NCI-H2107 (cell line): ENCODE measurements around the gene TLDC2.

Source experiments
- DNase-seq: peaks from one replicate; lab custom pipeline; 2025; lab: John Stamatoyannopoulos, UW

Gene TLDC2

GRCh38 chr20:36849333-36850065 is 26.4 kb upstream of the TLDC2 start:
- no peak for DNase-seq

GRCh38 chr20:36850759-36851158 is 25.2 kb upstream of the TLDC2 start:
- DNase-seq: no peak

GRCh38 chr20:36851490-36851889 is 24.4 kb upstream of the TLDC2 start:
- no peak for DNase-seq

GRCh38 chr20:36852187-36852586 is 23.8 kb upstream of the TLDC2 start:
- DNase-seq: no peak

DNA sequence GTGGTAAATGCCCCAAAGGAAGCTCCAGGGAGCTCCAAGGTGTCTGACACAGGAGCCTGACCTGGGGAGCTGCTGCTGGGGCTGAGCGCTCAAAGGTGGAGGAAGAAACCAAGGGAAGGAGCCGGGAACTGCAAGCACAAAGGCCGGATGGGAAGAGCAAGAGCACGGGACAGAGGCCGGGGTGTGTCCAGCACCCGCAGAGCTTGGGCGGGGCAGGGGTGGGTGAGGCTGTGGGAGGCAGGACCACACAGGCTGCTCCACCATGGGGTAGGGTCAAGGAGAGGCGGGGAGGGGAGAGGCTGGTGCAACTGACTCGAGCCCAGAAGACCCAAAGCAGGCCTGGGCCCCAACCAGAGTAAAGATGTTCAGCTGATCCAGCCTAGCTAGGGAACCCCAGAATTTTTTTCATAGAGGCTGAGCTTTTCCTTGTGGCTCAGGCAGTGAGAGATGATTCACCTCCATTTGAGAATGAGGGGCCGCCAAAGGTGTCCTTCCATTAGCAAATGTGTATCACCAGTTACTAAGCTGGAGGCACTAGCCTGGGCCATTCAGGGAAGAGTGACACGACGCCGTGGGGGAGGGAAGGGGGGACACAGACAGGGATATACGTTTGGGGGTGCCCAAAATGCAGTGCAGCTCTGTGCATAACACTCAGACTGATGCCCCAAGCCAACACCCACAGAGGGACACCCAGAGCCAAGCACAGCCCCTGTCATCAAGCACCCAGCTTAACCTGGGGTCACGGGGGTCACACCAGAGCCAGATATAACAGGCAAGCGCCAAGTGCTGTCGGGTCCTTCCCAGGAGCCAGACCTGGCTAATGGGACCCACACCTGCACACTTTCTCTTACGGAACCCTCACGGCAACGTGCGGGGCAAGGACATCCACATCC is 21.3 kb upstream of the TLDC2 start:
- DNase-seq: no peak

- DNase-seq: no peak
These were observed 20.7 kb upstream of the TLDC2 start for GRCh38 chr20:36855241-36855657.

GRCh38 chr20:36856195-36856594 is 19.7 kb upstream of the TLDC2 start:
- no peak for DNase-seq

DNA sequence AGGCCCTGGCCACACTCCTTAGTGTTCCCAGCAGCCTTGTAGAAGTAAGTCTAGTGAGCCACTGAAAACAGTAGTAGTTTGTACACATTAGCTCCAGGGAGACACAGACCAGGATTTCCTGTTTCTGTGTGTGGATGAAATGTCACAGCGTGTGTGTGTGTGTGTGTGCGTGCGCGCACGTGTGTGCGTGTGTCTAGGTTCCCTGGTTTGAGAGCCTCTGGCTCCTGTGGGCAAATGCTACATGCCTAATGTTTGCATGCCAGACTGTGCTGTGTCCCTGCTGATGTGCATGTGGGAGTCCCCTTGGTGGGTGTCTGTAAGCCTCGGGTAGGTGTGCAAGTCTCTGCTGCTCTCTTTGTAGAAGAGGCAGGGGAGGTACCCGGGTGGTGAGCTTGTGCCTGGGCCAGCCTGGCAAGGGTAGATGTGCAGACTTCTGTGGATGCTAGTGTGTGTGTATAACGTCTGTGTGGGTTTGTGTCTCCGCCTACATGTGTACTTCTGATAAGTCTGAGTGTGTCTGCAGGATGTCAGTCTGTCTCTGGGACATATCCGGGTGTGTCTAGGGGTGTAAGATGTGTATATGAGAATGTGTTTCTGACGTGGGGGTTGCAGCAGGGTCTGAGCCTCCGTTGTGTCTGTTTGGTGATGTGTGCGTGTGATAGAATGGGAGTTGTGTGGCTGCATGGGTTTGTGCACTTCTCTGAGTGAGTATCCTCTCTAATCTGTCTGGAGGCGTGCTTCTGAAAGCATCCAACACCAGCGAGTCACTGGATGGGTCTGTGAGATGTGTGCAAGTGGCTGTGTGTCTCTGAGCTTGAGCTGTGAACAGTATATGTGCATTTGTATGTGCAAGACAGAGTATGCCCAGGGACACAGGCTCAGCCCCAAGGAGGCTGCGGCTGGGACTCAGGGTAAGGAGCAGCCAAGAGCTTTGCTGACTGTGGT is 19.0 kb upstream of the TLDC2 start:
- no peak for DNase-seq

GRCh38 chr20:36859282-36859555 is 16.7 kb upstream of the TLDC2 start:
- no peak for DNase-seq

DNA sequence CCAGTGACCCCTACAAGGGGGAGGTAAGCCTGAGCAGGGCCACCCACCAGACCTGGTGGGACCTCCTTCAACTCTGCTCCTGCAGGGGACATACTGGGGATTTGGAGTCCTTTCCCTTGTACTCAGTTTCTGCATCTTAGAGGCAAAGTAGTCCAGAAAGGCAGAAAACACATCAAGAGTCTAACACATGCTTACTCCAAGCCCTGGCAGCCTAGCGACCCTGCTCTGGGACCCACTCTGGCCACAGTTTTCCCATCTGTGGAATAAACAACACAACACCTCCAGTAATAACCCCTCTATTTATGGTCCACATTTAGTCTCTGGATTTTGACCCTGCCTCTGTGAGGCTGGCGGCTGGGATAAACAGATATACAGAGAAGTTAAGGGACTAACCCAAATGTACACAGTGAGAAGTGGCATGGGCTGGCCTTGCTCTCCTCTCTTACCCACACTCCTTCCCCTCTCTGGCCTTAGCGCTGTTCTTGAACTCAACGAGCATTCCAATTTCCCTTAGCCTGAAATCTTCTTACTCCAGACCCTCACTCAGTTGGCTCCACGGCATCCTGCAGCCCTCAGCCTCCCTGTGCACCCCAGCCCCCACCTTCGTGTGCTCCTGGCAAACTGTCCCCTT is 16.1 kb upstream of the TLDC2 start:
- DNase-seq: no peak

DNA sequence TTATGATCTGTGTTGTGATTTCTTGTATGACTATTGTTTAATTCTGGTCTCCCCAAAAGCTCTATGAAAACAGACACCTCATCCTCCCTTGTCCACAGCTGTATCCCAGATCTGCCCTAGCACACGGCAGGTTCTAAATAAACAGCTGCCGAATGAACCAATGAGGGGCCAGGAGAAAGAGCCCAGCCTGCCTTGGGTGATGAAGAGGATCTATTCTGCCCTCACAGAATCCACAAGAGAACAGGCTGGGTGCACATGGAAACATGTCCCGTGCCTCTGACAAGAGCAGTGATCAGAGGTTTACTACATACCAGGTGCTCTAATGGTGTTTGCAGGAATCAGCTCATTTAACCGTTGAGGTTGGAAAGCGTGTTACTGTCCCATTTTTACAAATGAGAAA is 15.6 kb upstream of the TLDC2 start:
- DNase-seq: no peak

DNA sequence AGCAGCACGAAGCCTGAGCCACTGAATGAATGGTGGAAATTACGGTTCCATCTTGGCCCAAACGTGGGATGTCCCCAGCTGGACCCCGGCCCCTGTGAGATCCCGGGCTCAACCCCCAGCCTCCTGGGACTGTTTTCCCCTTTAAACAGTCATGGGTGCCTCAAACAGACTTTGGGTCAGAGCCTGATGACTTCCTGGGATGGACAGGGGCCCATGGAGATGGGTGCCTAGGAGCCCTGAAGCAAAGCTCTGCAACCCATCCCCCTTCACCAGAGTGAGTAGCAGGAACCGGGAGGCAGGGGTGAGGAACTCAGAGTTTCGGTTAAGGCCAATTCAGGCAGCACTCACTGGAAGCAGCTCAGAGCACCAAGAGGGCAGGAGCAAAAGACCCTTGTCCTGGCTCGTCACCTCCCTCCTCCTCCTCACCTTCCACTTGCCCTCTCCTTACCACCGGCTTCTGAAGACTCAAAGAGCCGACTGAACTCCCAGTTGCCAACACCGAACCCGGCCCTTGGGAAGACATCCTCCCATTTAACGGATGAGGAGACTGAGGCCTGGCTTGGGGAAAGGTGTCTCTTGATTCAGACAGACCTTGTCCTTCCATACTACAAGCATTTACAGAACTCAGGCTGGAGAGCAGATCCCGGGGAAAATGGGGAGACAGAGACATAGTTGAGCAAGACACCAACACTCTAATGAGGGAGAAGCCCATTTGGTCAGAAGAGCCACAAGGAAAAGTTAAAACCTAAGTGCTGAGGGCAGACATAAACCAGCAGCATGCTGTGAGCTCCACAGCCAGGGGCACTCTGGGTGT is 14.9 kb upstream of the TLDC2 start:
- DNase-seq: no peak

DNA sequence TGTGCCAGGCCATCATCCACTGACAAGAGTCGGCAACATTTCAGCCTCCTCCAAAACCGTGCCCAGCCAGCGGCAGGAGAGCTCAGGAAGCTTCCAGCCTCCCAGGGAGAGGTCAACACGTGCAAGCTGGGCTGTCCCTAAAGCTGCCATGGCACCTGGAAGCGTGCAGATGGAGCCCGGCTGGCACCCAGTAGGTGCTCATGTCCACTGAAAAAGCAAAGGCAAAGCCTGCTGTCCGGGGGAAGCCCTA is 14.4 kb upstream of the TLDC2 start:
- DNase-seq: no peak

- no peak for DNase-seq
These were observed 13.8 kb upstream of the TLDC2 start for GRCh38 chr20:36861875-36862801.

- DNase-seq: no peak
These were observed 12.9 kb upstream of the TLDC2 start for GRCh38 chr20:36862857-36863668.

DNA sequence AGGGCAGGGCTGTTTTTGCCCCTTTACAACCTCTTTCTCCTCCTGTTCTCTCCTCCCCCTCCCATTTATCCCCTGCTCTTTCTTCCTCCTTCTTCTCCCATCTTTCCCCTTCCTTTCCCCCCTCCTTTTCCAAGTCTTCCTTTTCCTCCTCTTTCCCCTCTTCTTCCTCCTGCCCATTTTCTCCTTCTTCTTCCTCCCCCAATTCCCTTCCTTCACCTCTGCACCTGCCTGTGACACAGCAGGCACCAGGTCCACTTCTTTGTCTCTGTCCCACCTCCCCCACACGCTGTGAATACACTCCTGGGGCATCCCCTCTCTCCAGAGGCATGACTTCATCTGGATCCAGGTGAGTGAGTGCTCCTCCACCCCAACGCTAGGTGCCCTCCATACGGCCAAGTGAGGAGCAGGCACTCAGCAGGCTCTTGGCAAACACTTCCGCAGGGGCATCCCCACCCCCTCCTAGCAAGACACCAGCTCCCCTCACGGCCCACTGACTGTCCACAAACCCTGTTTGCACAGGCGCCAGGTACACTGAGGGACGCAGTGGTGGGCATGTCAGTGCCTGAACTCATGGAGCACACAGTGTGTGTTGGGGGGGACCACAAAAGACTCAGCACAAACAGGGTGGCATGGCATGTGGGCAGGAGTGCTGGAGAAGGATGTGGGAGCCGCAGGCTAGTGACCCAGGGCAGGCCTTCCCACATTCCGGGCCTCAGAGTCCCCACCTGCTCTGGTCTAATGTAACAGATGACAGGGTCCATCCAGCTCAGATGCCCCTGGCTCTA is 10.7 kb upstream of the TLDC2 start:
- no peak for DNase-seq

DNA sequence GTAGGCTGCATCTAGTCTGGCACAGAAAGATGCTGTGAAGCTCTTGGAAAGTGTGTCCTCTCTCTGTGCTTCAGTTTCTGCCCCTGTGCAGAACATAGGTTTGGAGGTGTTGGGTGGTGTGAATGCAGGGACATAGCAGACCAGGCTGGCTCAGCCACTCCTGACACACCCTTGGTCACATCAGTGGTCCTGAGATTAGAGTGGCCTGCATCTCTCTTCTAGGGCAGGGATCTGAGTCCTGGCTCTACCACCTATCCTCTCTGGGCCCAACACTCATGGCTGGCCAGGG is 10.1 kb upstream of the TLDC2 start:
- no peak for DNase-seq

DNA sequence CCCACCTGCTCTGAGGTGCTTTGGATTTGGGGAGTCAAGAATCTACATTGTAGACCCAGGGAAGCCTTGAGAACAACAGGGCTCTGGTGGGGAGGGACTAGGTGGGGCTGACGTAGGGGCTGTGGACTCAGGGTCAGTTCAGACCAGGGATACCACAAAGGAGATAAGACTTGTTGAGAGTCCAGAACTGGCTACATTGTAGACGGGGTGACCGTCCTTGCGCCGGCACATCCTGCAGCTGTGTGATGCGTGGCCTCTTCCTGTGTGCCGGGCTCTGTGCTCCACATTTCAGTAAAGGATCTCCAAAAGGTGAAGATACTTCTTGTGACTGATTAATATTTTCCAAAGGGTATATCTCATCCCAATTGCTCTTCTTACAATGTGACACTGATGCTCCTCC is 9.8 kb upstream of the TLDC2 start:
- DNase-seq: no peak
